ENCODE measurements around the gene ATP9B. TPM values are rescaled to one million over a fixed set of nuclear protein-coding genes. Genes with fewer than 3 reads are reported as not detected.

The ATP9B gene
- total RNA-seq, 2 donors from 2014 or later, result 29.1 to 38.1 TPM

- Histone ChIP-seq H3K9me3 (ENCODE audit: control insufficient read depth, low read length) (no peaks in the 10 kb centered on the region), H3K4me1 (ENCODE audit: control insufficient read depth, insufficient read depth, low read length) (no peaks in the 10 kb centered on the region), H3K27ac (ENCODE audit: low read depth, low read length) (no peak overlapping the region), H3K4me3 (ENCODE audit: low read length) (no peak overlapping the region), H3K36me3 (ENCODE audit: control insufficient read depth, insufficient read depth, low read length) (peaks cover 4% of the 10 kb centered on the region), H3K9ac (ENCODE audit: extremely low read depth, low read length, poor library complexity, severe bottlenecking) (no peak overlapping the region), H3K27me3 (ENCODE audit: control insufficient read depth, insufficient read depth, low read length, poor library complexity, severe bottlenecking) (no peaks in the 10 kb centered on the region)
- Mint-ChIP-seq H3K4me3 (no peak overlapping the region), H3K36me3 (ENCODE audit: low read depth) (peaks cover 18% of the 10 kb centered on the region), H3K27me3 (ENCODE audit: insufficient read depth) (no peaks in the 10 kb centered on the region), H3K4me1 (peaks cover 7% of the 10 kb centered on the region), H3K9me3 (no peaks in the 10 kb centered on the region), H3K27ac (no peak overlapping the region)
- 90 to 91% methylated on average over 20 to 26 of the region's 26 CpGs for WGBS, 2 experiments (ENCODE audit: insufficient coverage in 1 of 2, insufficient read length in 1 of 2)
- DNase-seq, result peak; percentile 36
- no peak for TF ChIP-seq CTCF (conservative IDR thresholded peaks at IDR 0.05)
Observed at GRCh38 chr18:79355433-79356335, 286.5 kb downstream of the ATP9B start.

GRCh38 chr18:79356435-79356834 lies 287.2 kb downstream of the ATP9B start:
- no peaks in the 10 kb centered on the region for H3K9me3 Mint-ChIP-seq
- Histone ChIP-seq H3K9me3 (ENCODE audit: control insufficient read depth, low read length) (no peaks in the 10 kb centered on the region), H3K36me3 (ENCODE audit: control insufficient read depth, insufficient read depth, low read length) (peaks cover 4% of the 10 kb centered on the region), H3K4me1 (ENCODE audit: control insufficient read depth, insufficient read depth, low read length) (no peaks in the 10 kb centered on the region), H3K27ac (ENCODE audit: low read depth, low read length) (no peak overlapping the region), H3K4me3 (ENCODE audit: low read length) (no peak overlapping the region), H3K27me3 (ENCODE audit: control insufficient read depth, insufficient read depth, low read length, poor library complexity, severe bottlenecking) (no peaks in the 10 kb centered on the region), H3K9ac (ENCODE audit: extremely low read depth, low read length, poor library complexity, severe bottlenecking) (no peak overlapping the region)
- no peak overlapping the region for H3K27ac Mint-ChIP-seq
- WGBS, 2 experiments (ENCODE audit: insufficient coverage in 1 of 2, insufficient read length in 1 of 2), result 95 to 99% methylated on average over 4 of the region's 5 CpGs
- peaks cover 25% of the 10 kb centered on the region for H3K36me3 Mint-ChIP-seq (ENCODE audit: low read depth)
- DNase-seq, result no peak
- no peaks in the 10 kb centered on the region for H3K27me3 Mint-ChIP-seq (ENCODE audit: insufficient read depth)
- no peak overlapping the region for H3K4me3 Mint-ChIP-seq
- TF ChIP-seq CTCF (conservative IDR thresholded peaks at IDR 0.05), result no peak
- H3K4me1 Mint-ChIP-seq, result peaks cover 7% of the 10 kb centered on the region

GRCh38 chr18:79360933-79361332 lies 291.7 kb downstream of the ATP9B start:
- H3K27ac ChIP-seq (ENCODE audit: low read depth, low read length), result no peak overlapping the region
- peaks cover 44% of the 10 kb centered on the region for H3K36me3 Mint-ChIP-seq (ENCODE audit: low read depth)
- DNase-seq, result peak; percentile 26
- H3K27ac Mint-ChIP-seq, result peak overlapping the region; percentile 30
- H3K4me1 Mint-ChIP-seq, result peaks cover 2% of the 10 kb centered on the region
- no peaks in the 10 kb centered on the region for H3K27me3 ChIP-seq (ENCODE audit: control insufficient read depth, insufficient read depth, low read length, poor library complexity, severe bottlenecking)
- H3K9ac ChIP-seq (ENCODE audit: extremely low read depth, low read length, poor library complexity, severe bottlenecking), result no peak overlapping the region
- H3K4me3 ChIP-seq (ENCODE audit: low read length), result no peak overlapping the region
- H3K27me3 Mint-ChIP-seq (ENCODE audit: insufficient read depth), result no peaks in the 10 kb centered on the region
- TF ChIP-seq CTCF (conservative IDR thresholded peaks at IDR 0.05), result no peak
- peaks cover 17% of the 10 kb centered on the region for H3K36me3 ChIP-seq (ENCODE audit: control insufficient read depth, insufficient read depth, low read length)
- 96 to 98% methylated on average over 12 of the region's 12 CpGs for WGBS, 2 experiments (ENCODE audit: insufficient coverage in 1 of 2, insufficient read length in 1 of 2)
- no peaks in the 10 kb centered on the region for H3K9me3 ChIP-seq (ENCODE audit: control insufficient read depth, low read length)
- no peak overlapping the region for H3K4me3 Mint-ChIP-seq
- no peaks in the 10 kb centered on the region for H3K4me1 ChIP-seq (ENCODE audit: control insufficient read depth, insufficient read depth, low read length)
- H3K9me3 Mint-ChIP-seq, result peaks cover 3% of the 10 kb centered on the region

Measured in endodermal cell (in vitro differentiated cells).